GM12878 (cell line): ENCODE results near the gene LRRC7. TPM values are rescaled to one million over a fixed set of nuclear protein-coding genes. Genes with fewer than 3 reads are reported as not detected.

Experiments
- ATAC-seq: fragments of 200-7000 bp; cut with Tn5 transposase; 3 replicates; pipeline ENCODE4 v1.9.1; 2020; ENCODE audit warnings: mild to moderate bottlenecking, moderate library complexity
- BruUV-seq: library from RNA; stranded (reverse); fragments of 400-500 nt; replicated peaks from 2 replicates; lab custom pipeline; 2021; lab: Mats Ljungman, UMichigan
- CTCF ChIA-PET: fragments of 300-600 bp; sonication (Branson Sonifier 250); formaldehyde crosslinking; extraction: SDS; loops from one replicate; lab custom pipeline; 2021; ENCODE audit warnings: inconsistent platforms; lab: Yijun Ruan, JAX
- POLR2A ChIA-PET: fragments of 350-600 bp; formaldehyde crosslinking; extraction: SDS; loops from one replicate; lab custom pipeline; 2021; ENCODE audit warnings: inconsistent platforms; lab: Charles Lee
- RAD21 ChIA-PET: fragments of 300-600 bp; sonication (Branson Sonifier 250); formaldehyde crosslinking; loops from one replicate; lab custom pipeline; 2023; ENCODE audit warnings: antibody characterized with exemption; ENCODE audit not compliant: unreplicated experiment; lab: Charles Lee
- SMC1A ChIA-PET: fragments of 300-600 bp; sonication (Branson Sonifier 250); formaldehyde crosslinking; loops from one replicate; lab custom pipeline; 2023; ENCODE audit not compliant: unreplicated experiment, uncharacterized antibody; lab: Charles Lee
- DNase-seq: peaks from one replicate; pipeline ENCODE4 v3.0.0-alpha.2; 2011; ENCODE audit warnings: low read depth, low spot score
- FAIRE-seq: peaks from 3 replicates; lab custom pipeline; 2011; peaks lifted over from hg19 to GRCh38; lab: Jason Lieb, UNC
- H2AFZ ChIP-seq: 2 replicates; pipeline ENCODE4 v1.6.0; 2011; ENCODE audit warnings: low read depth, low read length, control low read depth; ENCODE audit not compliant: control insufficient read depth
- H3K27ac ChIP-seq: 2 replicates; pipeline ENCODE4 v1.5.1; 2011; ENCODE audit warnings: control low read depth; ENCODE audit not compliant: control insufficient read depth, insufficient read depth
- H3K27me3 ChIP-seq, 2 experiments: replicated peaks in 1 of 2; 2 replicates each; pipeline versions ENCODE4 v1.6.0 to v1.6.1; 2011; ENCODE audit warnings: low read length in 1 of 2; ENCODE audit not compliant: control insufficient read depth in 2 of 2, insufficient read depth in 2 of 2
- H3K36me3 ChIP-seq, 2 experiments: 2 replicates each; pipeline ENCODE4 v1.5.1; 2011; ENCODE audit warnings: low read length in 1 of 2; ENCODE audit not compliant: control insufficient read depth in 2 of 2, insufficient read depth in 2 of 2
- H3K4me1 ChIP-seq: 2 replicates; pipeline ENCODE4 v1.6.1; 2011; ENCODE audit warnings: mild to moderate bottlenecking, low read length, moderate library complexity, mixed read lengths; ENCODE audit not compliant: control insufficient read depth, insufficient read depth
- H3K4me2 ChIP-seq: 2 replicates; pipeline ENCODE4 v1.6.0; 2011; ENCODE audit warnings: control low read depth; ENCODE audit not compliant: control insufficient read depth, insufficient read depth
- H3K4me3 ChIP-seq: fragments of 200-600 bp; sonication (generic); 2 replicates; pipeline ENCODE4 v1.5.1; 2016
- H3K79me2 ChIP-seq: 2 replicates; pipeline ENCODE4 v1.6.0; 2011; ENCODE audit warnings: low read length; ENCODE audit not compliant: control insufficient read depth, insufficient read depth
- H3K9ac ChIP-seq: 2 replicates; pipeline ENCODE4 v1.8.0; 2011; ENCODE audit warnings: low read length, control low read depth, mixed read lengths; ENCODE audit not compliant: control insufficient read depth, insufficient read depth
- H3K9me3 ChIP-seq: replicated peaks from 3 replicates; pipeline ENCODE4 v1.5.1; 2011; ENCODE audit warnings: mild to moderate bottlenecking, low read length; ENCODE audit not compliant: control insufficient read depth, insufficient read depth
- H4K20me1 ChIP-seq: 2 replicates; pipeline ENCODE4 v1.6.0; 2011; ENCODE audit not compliant: control insufficient read depth, insufficient read depth
- ASH2L ChIP-seq: fragments of 300-600, 200-600 bp; sonication (generic); IDR thresholded peaks from 2 replicates; pipeline ENCODE4 v1.6.1; 2017; ENCODE audit warnings: low read depth, mild to moderate bottlenecking, borderline replicate concordance
- ATF7 ChIP-seq: fragments of 450-650 bp; IDR thresholded peaks from 2 replicates; pipeline ENCODE4 v1.6.1; 2016; ENCODE audit warnings: low read depth, mild to moderate bottlenecking
- CHD1 ChIP-seq: IDR thresholded peaks from 2 replicates; pipeline ENCODE4 v1.6.1; 2012; ENCODE audit warnings: low read depth, low read length, improper control_type of control experiment
- CHD2 ChIP-seq: IDR thresholded peaks from 2 replicates; pipeline ENCODE4 v1.6.1; 2011; ENCODE audit warnings: low read depth, low read length, improper control_type of control experiment, borderline replicate concordance
- CUX1 ChIP-seq: IDR thresholded peaks from 2 replicates; pipeline ENCODE4 v1.6.1; 2012; ENCODE audit warnings: improper control_type of control experiment, low read depth, low read length; ENCODE audit not compliant: insufficient replicate concordance
- EZH2 ChIP-seq: IDR thresholded peaks from 2 replicates; pipeline ENCODE4 v1.6.1; 2012; ENCODE audit warnings: low read depth, mild to moderate bottlenecking, control low read depth, inconsistent platforms, low read length, borderline replicate concordance; ENCODE audit not compliant: control insufficient read depth
- MTA2 ChIP-seq: fragments of 450-650 bp; IDR thresholded peaks from 2 replicates; pipeline ENCODE4 v1.6.1; 2016; ENCODE audit warnings: low read depth, mild to moderate bottlenecking, moderate library complexity
- MYC ChIP-seq: IDR thresholded peaks from 2 replicates; pipeline ENCODE4 v1.6.1; 2011; ENCODE audit warnings: mild to moderate bottlenecking, low read length, moderate library complexity, inconsistent platforms; ENCODE audit not compliant: insufficient read depth, insufficient replicate concordance, insufficient read length, severe bottlenecking
- NR2C1 ChIP-seq: fragments of 450-650 bp; IDR thresholded peaks from 2 replicates; pipeline ENCODE4 v1.6.1; 2017; ENCODE audit warnings: antibody characterized with exemption, mild to moderate bottlenecking, moderate library complexity
- NRF1 ChIP-seq: conservative IDR thresholded peaks from 2 replicates; pipeline ENCODE4 v1.6.1; 2011; ENCODE audit warnings: mild to moderate bottlenecking, low read depth, low read length, improper control_type of control experiment
- PAX8 ChIP-seq: fragments of 450-650 bp; IDR thresholded peaks from 2 replicates; pipeline ENCODE4 v1.6.1; 2017; ENCODE audit warnings: mild to moderate bottlenecking, moderate library complexity
- RAD51 ChIP-seq: fragments of 450-650 bp; IDR thresholded peaks from 2 replicates; pipeline ENCODE4 v1.6.1; 2016; ENCODE audit warnings: moderate library complexity, mild to moderate bottlenecking, inconsistent platforms
- SUZ12 ChIP-seq: fragments of 200-600 bp; sonication (generic); IDR thresholded peaks from one replicate; pipeline ENCODE4 v1.6.1; 2018; ENCODE audit warnings: antibody characterized with exemption, mild to moderate bottlenecking; ENCODE audit not compliant: unreplicated experiment
- TAF1 ChIP-seq: IDR thresholded peaks from 2 replicates; pipeline ENCODE4 v1.6.1; 2011; ENCODE audit warnings: mild to moderate bottlenecking, low read depth, low read length, borderline replicate concordance
- YBX1 ChIP-seq: fragments of 450-650 bp; IDR thresholded peaks from 2 replicates; pipeline ENCODE4 v1.6.1; 2016; ENCODE audit warnings: antibody characterized with exemption
- ZBED1 ChIP-seq: IDR thresholded peaks from 2 replicates; pipeline ENCODE4 v1.6.1; 2016; ENCODE audit warnings: borderline replicate concordance
- WGBS: methylation state at CpG from one replicate; pipeline ENCODE4 v1.1.6; 2016; ENCODE audit warnings: low lambda C conversion rate; ENCODE audit not compliant: insufficient replicate concordance, insufficient coverage; ENCODE audit errors: missing lambda C conversion rate; 5-methylcytosine and 5-hydroxymethylcytosine counted together
- in situ Hi-C: fragments of 300-500 bp; cut with MboI; formaldehyde crosslinking; loops from 9 replicates; pipeline ENCODE4 v1.14.3; 2018; ENCODE audit warnings: mixed read lengths
- intact Hi-C: fragments of 100-400 bp; cut with micrococcal nuclease; formaldehyde crosslinking; loops from one replicate; pipeline ENCODE4 v1.14.2; 2022; ENCODE audit not compliant: unreplicated experiment
- polyA plus RNA-seq, 11 experiments: library from polyadenylated mRNA; depleted of rRNA in 4 of 11; unstranded in 6 of 11; stranded (reverse) in 5 of 11; fragments of >200 nt; fragmentation: Nextera tagmentation in 4 of 11; fragmentation: Illumina TruSeq in 1 of 11; extraction: Ambion mirVana in 4 of 11; extraction: Trizol in 1 of 11; gene quantifications; 1 replicate in 1 of 11; 2 replicates in 10 of 11; pipeline versions ENCODE4 v1.2.1 to v1.2.3, GENCODE V29; 2011 to 2016; ENCODE audit warnings: inconsistent platforms in 2 of 11, missing spikeins in 2 of 11, low read depth in 1 of 11
- total RNA-seq, 4 experiments: library from RNA; depleted of rRNA in 3 of 4; stranded (reverse); fragments of >200 nt in 3 of 4; fragmentation: Illumina TruSeq in 1 of 4; extraction: Trizol in 1 of 4; gene quantifications; 2 replicates each; pipeline versions ENCODE4 v1.2.1 to v1.2.3, GENCODE V29; 2013 to 2021
- TF ChIP-seq, protein P1 (sequence below): IDR thresholded peaks from 2 replicates; pipeline ENCODE4 v1.6.1; 2012; ENCODE audit warnings: mild to moderate bottlenecking, low read depth, low read length

LRRC7 gene
- total and polyA plus RNA-seq, 10 of the 15 experiments (the other 5 are each of a cell fraction or from before 2014, with no cell fraction given) = 0.05 to 1.4 (median 0.24) TPM; not detected in 5

DNA sequence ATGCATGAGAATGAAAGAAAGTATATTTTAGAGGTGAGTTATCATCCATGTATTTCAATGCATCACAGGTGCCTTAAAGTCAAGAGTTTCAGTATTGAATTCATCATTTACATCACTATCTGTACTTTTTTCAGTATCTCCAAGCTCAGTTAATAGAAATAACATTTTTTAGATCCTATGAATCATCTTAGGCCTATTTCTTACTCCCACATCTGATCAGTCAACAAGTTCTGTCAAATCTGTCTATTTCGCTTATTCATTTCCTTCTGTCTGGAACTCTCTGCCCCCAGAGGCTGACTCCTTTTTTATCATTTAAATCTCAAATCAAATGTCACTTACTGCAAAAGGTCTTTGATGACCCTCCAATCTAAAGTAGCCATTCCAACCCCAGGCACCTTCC lies 295.2 kb downstream of the LRRC7 start:
- WGBS = 45% methylated on average over 1 of the region's 1 CpG
- SMC1A ChIA-PET = no interaction called here
- Histone ChIP-seq H2AFZ (no peak overlapping the region), H3K36me3 (no peaks in the 10 kb centered on the region), H4K20me1 (no peaks in the 10 kb centered on the region), H3K27ac (no peak overlapping the region), H3K9me3 (no peaks in the 10 kb centered on the region), H3K4me2 (no peak overlapping the region), H3K9ac (no peak overlapping the region), H3K79me2 (no peaks in the 10 kb centered on the region), H3K4me1 (no peaks in the 10 kb centered on the region), H3K4me3 (no peak overlapping the region), H3K27me3 (no peaks in the 10 kb centered on the region)
- DNase-seq (no peak), FAIRE-seq (no peak), ATAC-seq (no peak)
- no TSS peak for BruUV-seq
- CTCF ChIA-PET = no interaction called here
- RAD21 ChIA-PET = no interaction called here
- in situ Hi-C loops = no loop called here
- no peak for TF ChIP-seq SUZ12
- no peak for TF ChIP-seq CHD2
- no peak for TF ChIP-seq ASH2L
- no peak for TF ChIP-seq NR2C1
- TF ChIP-seq YBX1 = no peak
- TF ChIP-seq TAF1 = no peak
- TF ChIP-seq PAX8 = no peak
- TF ChIP-seq MTA2 = no peak
- no peak for TF ChIP-seq EZH2
- TF ChIP-seq CUX1 = no peak
- TF ChIP-seq NRF1 = no peak
- TF ChIP-seq CHD1 = no peak
- no peak for TF ChIP-seq ATF7
- TF ChIP-seq, protein P1, sequence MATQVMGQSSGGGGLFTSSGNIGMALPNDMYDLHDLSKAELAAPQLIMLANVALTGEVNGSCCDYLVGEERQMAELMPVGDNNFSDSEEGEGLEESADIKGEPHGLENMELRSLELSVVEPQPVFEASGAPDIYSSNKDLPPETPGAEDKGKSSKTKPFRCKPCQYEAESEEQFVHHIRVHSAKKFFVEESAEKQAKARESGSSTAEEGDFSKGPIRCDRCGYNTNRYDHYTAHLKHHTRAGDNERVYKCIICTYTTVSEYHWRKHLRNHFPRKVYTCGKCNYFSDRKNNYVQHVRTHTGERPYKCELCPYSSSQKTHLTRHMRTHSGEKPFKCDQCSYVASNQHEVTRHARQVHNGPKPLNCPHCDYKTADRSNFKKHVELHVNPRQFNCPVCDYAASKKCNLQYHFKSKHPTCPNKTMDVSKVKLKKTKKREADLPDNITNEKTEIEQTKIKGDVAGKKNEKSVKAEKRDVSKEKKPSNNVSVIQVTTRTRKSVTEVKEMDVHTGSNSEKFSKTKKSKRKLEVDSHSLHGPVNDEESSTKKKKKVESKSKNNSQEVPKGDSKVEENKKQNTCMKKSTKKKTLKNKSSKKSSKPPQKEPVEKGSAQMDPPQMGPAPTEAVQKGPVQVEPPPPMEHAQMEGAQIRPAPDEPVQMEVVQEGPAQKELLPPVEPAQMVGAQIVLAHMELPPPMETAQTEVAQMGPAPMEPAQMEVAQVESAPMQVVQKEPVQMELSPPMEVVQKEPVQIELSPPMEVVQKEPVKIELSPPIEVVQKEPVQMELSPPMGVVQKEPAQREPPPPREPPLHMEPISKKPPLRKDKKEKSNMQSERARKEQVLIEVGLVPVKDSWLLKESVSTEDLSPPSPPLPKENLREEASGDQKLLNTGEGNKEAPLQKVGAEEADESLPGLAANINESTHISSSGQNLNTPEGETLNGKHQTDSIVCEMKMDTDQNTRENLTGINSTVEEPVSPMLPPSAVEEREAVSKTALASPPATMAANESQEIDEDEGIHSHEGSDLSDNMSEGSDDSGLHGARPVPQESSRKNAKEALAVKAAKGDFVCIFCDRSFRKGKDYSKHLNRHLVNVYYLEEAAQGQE = no peak
- no peak for TF ChIP-seq ZBED1
- no peak for TF ChIP-seq MYC
- no peak for TF ChIP-seq RAD51
- intact Hi-C loops = no loop called here
- POLR2A ChIA-PET = no interaction called here
